Fibroblast of villous mesenchyme (primary cell): ENCODE data around the gene KCNAB1. TPM values are rescaled to one million over a fixed set of nuclear protein-coding genes. Genes with fewer than 3 reads are reported as not detected.

ENCODE experiments used
- DNase-seq: peaks from one replicate; pipeline ENCODE4 v3.0.0-alpha.2; 2010; ENCODE audit warnings: low read depth
- H3K4me3 ChIP-seq: 2 replicates; pipeline ENCODE4 v1.5.1; 2011; ENCODE audit warnings: low read depth, mild to moderate bottlenecking, low read length
- CTCF ChIP-seq: IDR thresholded peaks from 2 replicates; pipeline ENCODE4 v1.5.1; 2012; ENCODE audit warnings: low read depth, mild to moderate bottlenecking, low read length; ENCODE audit not compliant: insufficient read depth
- total RNA-seq: library from RNA; depleted of rRNA; stranded (reverse); fragments of >200 nt; gene quantifications from 2 replicates; pipeline ENCODE4 v1.2.3, GENCODE V29; 2012

Gene KCNAB1
- total RNA-seq, 1 donor = not detected

- TF ChIP-seq CTCF = no peak
- H3K4me3 ChIP-seq = no peak overlapping the region
- DNase-seq = no peak
Measured at GRCh38 chr3:156472150-156472549, 351.8 kb downstream of the KCNAB1 start.

- no peak for DNase-seq
- H3K4me3 ChIP-seq = no peak overlapping the region
- no peak for TF ChIP-seq CTCF
Measured at GRCh38 chr3:156472684-156473083, 352.3 kb downstream of the KCNAB1 start.

- TF ChIP-seq CTCF = no peak
- DNase-seq = no peak
- H3K4me3 ChIP-seq = no peak overlapping the region
Measured at GRCh38 chr3:156473341-156473740, 353.0 kb downstream of the KCNAB1 start.

GRCh38 chr3:156474560-156475389 is 354.4 kb downstream of the KCNAB1 start:
- no peak for DNase-seq
- H3K4me3 ChIP-seq = no peak overlapping the region
- peak; percentile 44 for TF ChIP-seq CTCF

- no peak for TF ChIP-seq CTCF
- no peak overlapping the region for H3K4me3 ChIP-seq
- DNase-seq = no peak
Measured at GRCh38 chr3:156477323-156477722, 356.9 kb downstream of the KCNAB1 start.

GRCh38 chr3:156478891-156479290 is 358.5 kb downstream of the KCNAB1 start:
- DNase-seq = no peak
- no peak overlapping the region for H3K4me3 ChIP-seq
- TF ChIP-seq CTCF = no peak

GRCh38 chr3:156479604-156480003 is 359.2 kb downstream of the KCNAB1 start:
- H3K4me3 ChIP-seq = no peak overlapping the region
- DNase-seq = no peak

More at GRCh38 chr3:156479604-156480003, 359.2 kb downstream of the KCNAB1 start:
- TF ChIP-seq CTCF = no peak
